Mononuclear cell (primary cell): Measurements from ENCODE around the gene PRDX1. TPM values are rescaled to one million over a fixed set of nuclear protein-coding genes. Genes with fewer than 3 reads are reported as not detected.
A peak's percentile ranks its signal among the peaks of the same experiment; 100 is the strongest.
"Not testable (repeated sequence)": the region's sequence is repeated elsewhere in the genome, so short reads cannot be mapped to it uniquely, and the experiment has no call there.

ENCODE experiments used
- H3K27me3 ChIP-seq: 2 replicates; pipeline ENCODE4 v1.6.0; 2011; ENCODE audit warnings: low read length, control low read depth; ENCODE audit not compliant: insufficient read depth
- H3K4me1 ChIP-seq: 2 replicates; pipeline ENCODE4 v1.5.1; 2011; ENCODE audit warnings: mild to moderate bottlenecking, low read length, control low read depth; ENCODE audit not compliant: insufficient read depth
- H3K4me3 ChIP-seq: 2 replicates; pipeline ENCODE4 v1.5.1; 2011; ENCODE audit warnings: mild to moderate bottlenecking, low read length, moderate library complexity
- H3K9me3 ChIP-seq: 2 replicates; pipeline ENCODE4 v1.5.1; 2011; ENCODE audit warnings: low read depth, mild to moderate bottlenecking, control low read depth, low read length
- total RNA-seq: library from RNA; depleted of rRNA; stranded (reverse); fragments of >200 nt; gene quantifications from one replicate; pipeline ENCODE4 v1.2.3, GENCODE V29; 2012

The PRDX1 gene
- total RNA-seq, 1 donor: 27.7 TPM

- no peaks in the 10 kb centered on the region for H3K9me3 ChIP-seq
- H3K4me3 ChIP-seq: no peak overlapping the region
- peaks cover 34% of the 10 kb centered on the region for H3K4me1 ChIP-seq
- no peaks in the 10 kb centered on the region for H3K27me3 ChIP-seq
These were observed 28.5 kb downstream of the PRDX1 start for GRCh38 chr1:45493116-45493697.

GRCh38 chr1:45492691-45493090, 29.0 kb downstream of the PRDX1 start:
- Histone ChIP-seq H3K27me3 (no peaks in the 10 kb centered on the region), H3K4me3 (no peak overlapping the region), H3K4me1 (peaks cover 34% of the 10 kb centered on the region), H3K9me3 (no peaks in the 10 kb centered on the region)

GRCh38 chr1:45491487-45492260, 30.0 kb downstream of the PRDX1 start:
- H3K27me3 ChIP-seq: no peaks in the 10 kb centered on the region
- H3K4me1 ChIP-seq: peaks cover 34% of the 10 kb centered on the region
- no peaks in the 10 kb centered on the region for H3K9me3 ChIP-seq
- peak overlapping the region; percentile 77 for H3K4me3 ChIP-seq

GRCh38 chr1:45490626-45491486, 30.8 kb downstream of the PRDX1 start, which contains the start of gene TESK2:
TESK2 (minus strand) TSS chr1:45491163; CDS start chr1:45457785, 33,378 bp downstream.
- H3K9me3 ChIP-seq: no peaks in the 10 kb centered on the region
- peak within 1 kb of the TSS; percentile 77 for H3K4me3 ChIP-seq
- H3K27me3 ChIP-seq: no peaks in the 10 kb centered on the region
- H3K4me1 ChIP-seq: peaks cover 34% of the 10 kb centered on the region

GRCh38 chr1:45490121-45490625, 31.5 kb downstream of the PRDX1 start:
- Histone ChIP-seq H3K4me3 (peak overlapping the region; percentile 77), H3K9me3 (no peaks in the 10 kb centered on the region), H3K4me1 (peaks cover 34% of the 10 kb centered on the region), H3K27me3 (no peaks in the 10 kb centered on the region)

- H3K27me3 ChIP-seq, H3K9me3 ChIP-seq, H3K4me3 ChIP-seq: not testable (repeated sequence)
- peaks cover 34% of the 10 kb centered on the region for H3K4me1 ChIP-seq
These were observed 32.3 kb downstream of the PRDX1 start for GRCh38 chr1:45489379-45489778.

GRCh38 chr1:45488666-45489377, 32.9 kb downstream of the PRDX1 start:
- Histone ChIP-seq H3K27me3 (no peaks in the 10 kb centered on the region), H3K4me1 (peaks cover 34% of the 10 kb centered on the region), H3K9me3 (no peaks in the 10 kb centered on the region), H3K4me3 (no peak overlapping the region)

GRCh38 chr1:45485949-45486348, 35.7 kb downstream of the PRDX1 start:
- no peak overlapping the region for H3K4me3 ChIP-seq

GRCh38 chr1:45479039-45479748, 42.5 kb downstream of the PRDX1 start:
- H3K27me3 ChIP-seq: no peaks in the 10 kb centered on the region
- H3K9me3 ChIP-seq: no peaks in the 10 kb centered on the region
- H3K4me1 ChIP-seq: no peaks in the 10 kb centered on the region
- no peak overlapping the region for H3K4me3 ChIP-seq

More at GRCh38 chr1:45485949-45486348, 35.7 kb downstream of the PRDX1 start:
- Histone ChIP-seq H3K27me3 (no peaks in the 10 kb centered on the region), H3K4me1 (peaks cover 18% of the 10 kb centered on the region), H3K9me3 (no peaks in the 10 kb centered on the region)

- H3K27me3 ChIP-seq: no peaks in the 10 kb centered on the region
- no peaks in the 10 kb centered on the region for H3K9me3 ChIP-seq
- no peaks in the 10 kb centered on the region for H3K4me1 ChIP-seq
- H3K4me3 ChIP-seq: no peak overlapping the region
These were observed 43.4 kb downstream of the PRDX1 start for GRCh38 chr1:45478121-45478814.

- H3K4me3 ChIP-seq: no peak overlapping the region
- no peaks in the 10 kb centered on the region for H3K4me1 ChIP-seq
- H3K27me3 ChIP-seq: no peaks in the 10 kb centered on the region
- no peaks in the 10 kb centered on the region for H3K9me3 ChIP-seq
These were observed 44.0 kb downstream of the PRDX1 start for GRCh38 chr1:45477646-45478045.

- not testable (repeated sequence) for H3K9me3 ChIP-seq, H3K27me3 ChIP-seq, H3K4me3 ChIP-seq, H3K4me1 ChIP-seq
These were observed 47.5 kb downstream of the PRDX1 start for GRCh38 chr1:45474194-45474593.

GRCh38 chr1:45473302-45473701, 48.4 kb downstream of the PRDX1 start:
- H3K4me3 ChIP-seq: no peak overlapping the region
- H3K4me1 ChIP-seq: no peaks in the 10 kb centered on the region
- H3K9me3 ChIP-seq: no peaks in the 10 kb centered on the region
- H3K27me3 ChIP-seq: no peaks in the 10 kb centered on the region
